GM23338 (cell line): ENCODE data around the gene MGAT5. TPM values are rescaled to one million over a fixed set of nuclear protein-coding genes. Genes with fewer than 3 reads are reported as not detected.

Experiments used
- ATAC-seq: fragments of 200-7000 bp; cut with Tn5 transposase; 3 replicates; pipeline ENCODE4 v1.9.1; 2020
- DNase-seq: peaks from one replicate; pipeline ENCODE4 v3.0.0-alpha.2; 2015; ENCODE audit warnings: low spot score
- H2AFZ ChIP-seq: fragments of 200-600 bp; sonication (generic); 2 replicates; pipeline ENCODE4 v1.8.0; 2016; ENCODE audit warnings: antibody characterized with exemption, mild to moderate bottlenecking, moderate library complexity
- H3F3A ChIP-seq: fragments of 200-600 bp; sonication (generic); replicated peaks from 2 replicates; pipeline ENCODE4 v1.8.0; 2017; ENCODE audit warnings: antibody characterized with exemption, mixed run types, low read depth
- H3K27ac ChIP-seq: fragments of 200-600 bp; sonication (generic); 2 replicates; pipeline ENCODE4 v1.6.1; 2016; ENCODE audit warnings: low read depth
- H3K27me3 ChIP-seq: fragments of 200-600 bp; sonication (generic); 2 replicates; pipeline ENCODE4 v1.8.0; 2016; ENCODE audit warnings: mild to moderate bottlenecking, mixed run types, moderate library complexity; ENCODE audit not compliant: insufficient read depth
- H3K36me3 ChIP-seq: fragments of 200-600 bp; sonication (generic); 2 replicates; pipeline ENCODE4 v1.8.0; 2016; ENCODE audit warnings: mild to moderate bottlenecking; ENCODE audit not compliant: insufficient read depth
- H3K4me1 ChIP-seq: fragments of 200-600 bp; sonication (generic); 2 replicates; pipeline ENCODE4 v1.8.0; 2016; ENCODE audit warnings: mild to moderate bottlenecking, moderate library complexity; ENCODE audit not compliant: insufficient read depth
- H3K4me2 ChIP-seq: fragments of 200-600 bp; sonication (generic); 2 replicates; pipeline ENCODE4 v1.7.1; 2017; ENCODE audit warnings: mixed run types
- H3K4me3 ChIP-seq: fragments of 200-600 bp; sonication (generic); 2 replicates; pipeline ENCODE4 v1.6.1; 2016; ENCODE audit warnings: mixed run types
- H3K79me2 ChIP-seq: fragments of 200-600 bp; sonication (generic); replicated peaks from 2 replicates; pipeline ENCODE4 v1.8.0; 2017; ENCODE audit warnings: mild to moderate bottlenecking; ENCODE audit not compliant: insufficient read depth
- H3K9me2 ChIP-seq: fragments of 200-600 bp; sonication (generic); 2 replicates; pipeline ENCODE4 v1.8.0; 2017; ENCODE audit not compliant: insufficient read depth
- H4K20me1 ChIP-seq: fragments of 200-600 bp; sonication (generic); replicated peaks from 2 replicates; pipeline ENCODE4 v1.8.0; 2017; ENCODE audit warnings: mild to moderate bottlenecking; ENCODE audit not compliant: insufficient read depth
- H3K27ac Mint-ChIP-seq: 2 replicates; pipeline ENCODE4 v1.8.0; 2020; ENCODE audit warnings: inconsistent platforms, mild to moderate bottlenecking, moderate library complexity, mixed read lengths
- H3K27me3 Mint-ChIP-seq: 3 replicates; pipeline ENCODE4 v1.8.0; 2022; ENCODE audit warnings: low read depth, mild to moderate bottlenecking, moderate library complexity, mixed read lengths, inconsistent platforms; ENCODE audit not compliant: insufficient read depth, poor library complexity
- H3K36me3 Mint-ChIP-seq: 3 replicates; pipeline ENCODE4 v1.8.0; 2021; ENCODE audit warnings: low read depth, mild to moderate bottlenecking, inconsistent platforms, moderate library complexity, mixed read lengths
- H3K4me1 Mint-ChIP-seq: 3 replicates; pipeline ENCODE4 v1.8.0; 2020; ENCODE audit warnings: mild to moderate bottlenecking, inconsistent platforms, mixed read lengths
- H3K4me3 Mint-ChIP-seq: 3 replicates; pipeline ENCODE4 v1.8.0; 2021; ENCODE audit warnings: moderate library complexity, mild to moderate bottlenecking, inconsistent platforms, mixed read lengths
- H3K9me3 Mint-ChIP-seq: 3 replicates; pipeline ENCODE4 v1.8.0; 2020; ENCODE audit warnings: moderate library complexity, mild to moderate bottlenecking, inconsistent platforms, mixed read lengths
- CREB1 ChIP-seq: fragments of 250-450 bp; sonication (Bioruptor Pico); IDR thresholded peaks from 2 replicates; pipeline ENCODE4 v1.5.0; 2020; ENCODE audit warnings: low read depth, mild to moderate bottlenecking, moderate library complexity
- EZH2 ChIP-seq: fragments of 200-600 bp; sonication (generic); IDR thresholded peaks from one replicate; pipeline ENCODE4 v1.8.0; 2017; ENCODE audit warnings: antibody characterized with exemption, mild to moderate bottlenecking, low read depth; ENCODE audit not compliant: unreplicated experiment
- EZH2phosphoT487 ChIP-seq: fragments of 200-600 bp; sonication (generic); IDR thresholded peaks from one replicate; pipeline ENCODE4 v1.8.1; 2018; ENCODE audit warnings: antibody characterized with exemption; ENCODE audit not compliant: unreplicated experiment
- JUNB ChIP-seq: IDR thresholded peaks from one replicate; pipeline ENCODE4 v1.6.1; 2016; ENCODE audit warnings: antibody characterized with exemption; ENCODE audit not compliant: unreplicated experiment
- NANOG ChIP-seq: IDR thresholded peaks from 2 replicates; pipeline ENCODE4 v1.6.1; 2016; ENCODE audit warnings: antibody characterized with exemption, borderline replicate concordance
- POLR2AphosphoS5 ChIP-seq: IDR thresholded peaks from 2 replicates; pipeline ENCODE4 v1.6.1; 2016; ENCODE audit warnings: antibody characterized with exemption, low read depth
- STAT1 ChIP-seq: IDR thresholded peaks from one replicate; pipeline ENCODE4 v1.6.1; 2016; ENCODE audit warnings: antibody characterized with exemption; ENCODE audit not compliant: unreplicated experiment
- ZNF114 ChIP-seq: fragments of 250-450 bp; sonication (Bioruptor Pico); IDR thresholded peaks from 2 replicates; pipeline ENCODE4 v1.5.0; 2020; ENCODE audit warnings: mild to moderate bottlenecking, moderate library complexity
- ZNF331 ChIP-seq: fragments of 250-450 bp; sonication (Bioruptor Pico); IDR thresholded peaks from 2 replicates; pipeline ENCODE4 v1.5.0; 2020; ENCODE audit warnings: low read depth, mild to moderate bottlenecking, moderate library complexity
- polyA plus RNA-seq: library from polyadenylated mRNA; unstranded; fragments of >200 nt; fragmentation: Nextera tagmentation; extraction: Ambion mirVana; gene quantifications from 2 replicates; pipeline ENCODE4 v1.2.1, GENCODE V29; 2016
- total RNA-seq: library from RNA; depleted of rRNA; stranded (reverse); fragments of >200 nt; shearing (Covaris generic); gene quantifications from 2 replicates; pipeline ENCODE4 v1.2.3, GENCODE V29; 2014
- TF ChIP-seq, protein P1 (sequence below), 2 experiments: fragments of 200-600 bp in 1 of 2; sonication (generic) in 1 of 2; conservative IDR thresholded peaks; 2 replicates each; pipeline versions ENCODE4 v1.5.1 to v1.6.1; 2016 to 2017; ENCODE audit warnings: antibody characterized with exemption in 2 of 2, low read depth in 2 of 2, mild to moderate bottlenecking in 2 of 2, moderate library complexity in 1 of 2
- TF ChIP-seq, protein P2 (sequence below): IDR thresholded peaks from 2 replicates; pipeline ENCODE4 v1.6.1; 2016; ENCODE audit warnings: antibody characterized with exemption
- TF ChIP-seq, protein P3 (sequence below): fragments of 250-450 bp; sonication (Bioruptor Pico); IDR thresholded peaks from 2 replicates; pipeline ENCODE4 v1.5.0; 2020; ENCODE audit warnings: mild to moderate bottlenecking, moderate library complexity

Gene MGAT5
- total and polyA plus RNA-seq, 2 experiments from 2014 or later: 4.6 to 27.6 TPM

DNA sequence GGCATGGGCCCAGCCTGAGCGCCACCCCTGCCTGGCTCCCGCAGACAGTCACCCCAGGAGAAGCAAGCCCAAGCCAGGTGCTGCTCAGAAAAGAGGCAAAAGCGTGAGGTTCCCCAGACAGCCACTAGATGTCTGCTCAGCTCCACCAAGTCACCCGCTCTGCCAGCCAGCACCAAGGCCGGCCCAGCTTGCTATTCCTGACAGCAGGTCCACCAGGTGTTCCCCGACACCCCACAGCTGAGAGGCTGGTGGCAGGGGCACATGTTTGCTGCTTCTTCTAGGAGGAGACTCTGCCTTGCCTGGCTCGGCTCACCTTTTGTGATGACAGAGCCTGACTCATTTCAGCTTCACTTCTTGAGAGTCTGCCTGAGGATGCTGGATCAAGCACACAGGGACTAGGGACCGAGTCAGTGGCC, 206.7 kb downstream of the MGAT5 start:
- Histone ChIP-seq H3K9me2 (no peaks in the 10 kb centered on the region), H3K27ac (no peak overlapping the region), H3K79me2 (no peaks in the 10 kb centered on the region), H3K36me3 (no peaks in the 10 kb centered on the region), H3K4me1 (no peaks in the 10 kb centered on the region), H4K20me1 (no peaks in the 10 kb centered on the region), H3F3A (no peaks in the 10 kb centered on the region), H3K4me2 (no peak overlapping the region), H3K4me3 (no peak overlapping the region), H2AFZ (no peak overlapping the region), H3K27me3 (no peaks in the 10 kb centered on the region)
- DNase-seq (peak; percentile 93), ATAC-seq (peak; percentile 96)
- H3K4me1 Mint-ChIP-seq: peaks cover 4% of the 10 kb centered on the region; the same call in 2 of the 3 replicates
- no peak for TF ChIP-seq ZNF331 (CRISPR knock-in tag)
- TF ChIP-seq, protein P1, sequence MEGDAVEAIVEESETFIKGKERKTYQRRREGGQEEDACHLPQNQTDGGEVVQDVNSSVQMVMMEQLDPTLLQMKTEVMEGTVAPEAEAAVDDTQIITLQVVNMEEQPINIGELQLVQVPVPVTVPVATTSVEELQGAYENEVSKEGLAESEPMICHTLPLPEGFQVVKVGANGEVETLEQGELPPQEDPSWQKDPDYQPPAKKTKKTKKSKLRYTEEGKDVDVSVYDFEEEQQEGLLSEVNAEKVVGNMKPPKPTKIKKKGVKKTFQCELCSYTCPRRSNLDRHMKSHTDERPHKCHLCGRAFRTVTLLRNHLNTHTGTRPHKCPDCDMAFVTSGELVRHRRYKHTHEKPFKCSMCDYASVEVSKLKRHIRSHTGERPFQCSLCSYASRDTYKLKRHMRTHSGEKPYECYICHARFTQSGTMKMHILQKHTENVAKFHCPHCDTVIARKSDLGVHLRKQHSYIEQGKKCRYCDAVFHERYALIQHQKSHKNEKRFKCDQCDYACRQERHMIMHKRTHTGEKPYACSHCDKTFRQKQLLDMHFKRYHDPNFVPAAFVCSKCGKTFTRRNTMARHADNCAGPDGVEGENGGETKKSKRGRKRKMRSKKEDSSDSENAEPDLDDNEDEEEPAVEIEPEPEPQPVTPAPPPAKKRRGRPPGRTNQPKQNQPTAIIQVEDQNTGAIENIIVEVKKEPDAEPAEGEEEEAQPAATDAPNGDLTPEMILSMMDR (conservative IDR thresholded peaks at IDR 0.05; ENCODE audit: low read depth in 2 of 2): peak; percentile 66 to 94
- H3K36me3 Mint-ChIP-seq: no peaks in the 10 kb centered on the region
- no peaks in the 10 kb centered on the region for H3K27me3 Mint-ChIP-seq
- no peak overlapping the region for H3K27ac Mint-ChIP-seq
- H3K9me3 Mint-ChIP-seq: no peaks in the 10 kb centered on the region; the same call in 2 of the 3 replicates
- H3K4me3 Mint-ChIP-seq: no peak overlapping the region

DNA sequence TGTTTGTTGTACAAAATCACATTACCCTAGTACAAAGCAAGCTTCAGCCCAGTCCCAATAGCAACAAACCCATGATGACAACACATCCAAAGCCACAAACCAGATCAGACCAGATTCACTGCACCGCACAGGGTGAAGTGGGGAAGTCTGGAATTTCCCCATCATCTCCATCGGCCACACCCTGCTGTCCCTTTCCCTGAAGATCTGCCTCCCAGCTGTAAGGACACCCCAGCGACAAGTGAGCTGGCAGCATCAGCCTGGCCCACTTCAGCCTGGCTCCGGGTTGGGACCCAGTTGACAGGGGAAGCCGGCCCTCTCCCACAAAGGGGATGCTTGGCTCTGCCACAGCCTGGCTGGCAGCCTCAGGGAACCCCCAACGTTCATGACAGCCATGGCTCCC, 207.6 kb downstream of the MGAT5 start:
- H3K4me3 Mint-ChIP-seq: no peak overlapping the region
- no peaks in the 10 kb centered on the region for H3K36me3 Mint-ChIP-seq
- ATAC-seq (no peak), DNase-seq (no peak)
- H3K27ac ChIP-seq: no peak overlapping the region
- no peak overlapping the region for H2AFZ ChIP-seq
- H3K27me3 ChIP-seq: no peaks in the 10 kb centered on the region
- H3K27me3 Mint-ChIP-seq: no peaks in the 10 kb centered on the region
- H3K9me3 Mint-ChIP-seq: no peaks in the 10 kb centered on the region
- no peaks in the 10 kb centered on the region for H3K36me3 ChIP-seq
- no peak overlapping the region for H3K27ac Mint-ChIP-seq
- H3K9me2 ChIP-seq: no peaks in the 10 kb centered on the region
- no peaks in the 10 kb centered on the region for H3K4me1 ChIP-seq
- H3K79me2 ChIP-seq: no peaks in the 10 kb centered on the region
- H3K4me2 ChIP-seq: no peak overlapping the region
- no peaks in the 10 kb centered on the region for H4K20me1 ChIP-seq
- H3F3A ChIP-seq: no peaks in the 10 kb centered on the region
- peaks cover 8% of the 10 kb centered on the region for H3K4me1 Mint-ChIP-seq
- no peak overlapping the region for H3K4me3 ChIP-seq
- no peak for TF ChIP-seq POLR2AphosphoS5
- no peak for TF ChIP-seq EZH2phosphoT487
- TF ChIP-seq ZNF331 (CRISPR knock-in tag): no peak
- TF ChIP-seq CREB1 (CRISPR knock-in tag): no peak
- TF ChIP-seq, protein P2, sequence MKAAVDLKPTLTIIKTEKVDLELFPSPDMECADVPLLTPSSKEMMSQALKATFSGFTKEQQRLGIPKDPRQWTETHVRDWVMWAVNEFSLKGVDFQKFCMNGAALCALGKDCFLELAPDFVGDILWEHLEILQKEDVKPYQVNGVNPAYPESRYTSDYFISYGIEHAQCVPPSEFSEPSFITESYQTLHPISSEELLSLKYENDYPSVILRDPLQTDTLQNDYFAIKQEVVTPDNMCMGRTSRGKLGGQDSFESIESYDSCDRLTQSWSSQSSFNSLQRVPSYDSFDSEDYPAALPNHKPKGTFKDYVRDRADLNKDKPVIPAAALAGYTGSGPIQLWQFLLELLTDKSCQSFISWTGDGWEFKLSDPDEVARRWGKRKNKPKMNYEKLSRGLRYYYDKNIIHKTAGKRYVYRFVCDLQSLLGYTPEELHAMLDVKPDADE: no peak
- TF ChIP-seq, protein P3, sequence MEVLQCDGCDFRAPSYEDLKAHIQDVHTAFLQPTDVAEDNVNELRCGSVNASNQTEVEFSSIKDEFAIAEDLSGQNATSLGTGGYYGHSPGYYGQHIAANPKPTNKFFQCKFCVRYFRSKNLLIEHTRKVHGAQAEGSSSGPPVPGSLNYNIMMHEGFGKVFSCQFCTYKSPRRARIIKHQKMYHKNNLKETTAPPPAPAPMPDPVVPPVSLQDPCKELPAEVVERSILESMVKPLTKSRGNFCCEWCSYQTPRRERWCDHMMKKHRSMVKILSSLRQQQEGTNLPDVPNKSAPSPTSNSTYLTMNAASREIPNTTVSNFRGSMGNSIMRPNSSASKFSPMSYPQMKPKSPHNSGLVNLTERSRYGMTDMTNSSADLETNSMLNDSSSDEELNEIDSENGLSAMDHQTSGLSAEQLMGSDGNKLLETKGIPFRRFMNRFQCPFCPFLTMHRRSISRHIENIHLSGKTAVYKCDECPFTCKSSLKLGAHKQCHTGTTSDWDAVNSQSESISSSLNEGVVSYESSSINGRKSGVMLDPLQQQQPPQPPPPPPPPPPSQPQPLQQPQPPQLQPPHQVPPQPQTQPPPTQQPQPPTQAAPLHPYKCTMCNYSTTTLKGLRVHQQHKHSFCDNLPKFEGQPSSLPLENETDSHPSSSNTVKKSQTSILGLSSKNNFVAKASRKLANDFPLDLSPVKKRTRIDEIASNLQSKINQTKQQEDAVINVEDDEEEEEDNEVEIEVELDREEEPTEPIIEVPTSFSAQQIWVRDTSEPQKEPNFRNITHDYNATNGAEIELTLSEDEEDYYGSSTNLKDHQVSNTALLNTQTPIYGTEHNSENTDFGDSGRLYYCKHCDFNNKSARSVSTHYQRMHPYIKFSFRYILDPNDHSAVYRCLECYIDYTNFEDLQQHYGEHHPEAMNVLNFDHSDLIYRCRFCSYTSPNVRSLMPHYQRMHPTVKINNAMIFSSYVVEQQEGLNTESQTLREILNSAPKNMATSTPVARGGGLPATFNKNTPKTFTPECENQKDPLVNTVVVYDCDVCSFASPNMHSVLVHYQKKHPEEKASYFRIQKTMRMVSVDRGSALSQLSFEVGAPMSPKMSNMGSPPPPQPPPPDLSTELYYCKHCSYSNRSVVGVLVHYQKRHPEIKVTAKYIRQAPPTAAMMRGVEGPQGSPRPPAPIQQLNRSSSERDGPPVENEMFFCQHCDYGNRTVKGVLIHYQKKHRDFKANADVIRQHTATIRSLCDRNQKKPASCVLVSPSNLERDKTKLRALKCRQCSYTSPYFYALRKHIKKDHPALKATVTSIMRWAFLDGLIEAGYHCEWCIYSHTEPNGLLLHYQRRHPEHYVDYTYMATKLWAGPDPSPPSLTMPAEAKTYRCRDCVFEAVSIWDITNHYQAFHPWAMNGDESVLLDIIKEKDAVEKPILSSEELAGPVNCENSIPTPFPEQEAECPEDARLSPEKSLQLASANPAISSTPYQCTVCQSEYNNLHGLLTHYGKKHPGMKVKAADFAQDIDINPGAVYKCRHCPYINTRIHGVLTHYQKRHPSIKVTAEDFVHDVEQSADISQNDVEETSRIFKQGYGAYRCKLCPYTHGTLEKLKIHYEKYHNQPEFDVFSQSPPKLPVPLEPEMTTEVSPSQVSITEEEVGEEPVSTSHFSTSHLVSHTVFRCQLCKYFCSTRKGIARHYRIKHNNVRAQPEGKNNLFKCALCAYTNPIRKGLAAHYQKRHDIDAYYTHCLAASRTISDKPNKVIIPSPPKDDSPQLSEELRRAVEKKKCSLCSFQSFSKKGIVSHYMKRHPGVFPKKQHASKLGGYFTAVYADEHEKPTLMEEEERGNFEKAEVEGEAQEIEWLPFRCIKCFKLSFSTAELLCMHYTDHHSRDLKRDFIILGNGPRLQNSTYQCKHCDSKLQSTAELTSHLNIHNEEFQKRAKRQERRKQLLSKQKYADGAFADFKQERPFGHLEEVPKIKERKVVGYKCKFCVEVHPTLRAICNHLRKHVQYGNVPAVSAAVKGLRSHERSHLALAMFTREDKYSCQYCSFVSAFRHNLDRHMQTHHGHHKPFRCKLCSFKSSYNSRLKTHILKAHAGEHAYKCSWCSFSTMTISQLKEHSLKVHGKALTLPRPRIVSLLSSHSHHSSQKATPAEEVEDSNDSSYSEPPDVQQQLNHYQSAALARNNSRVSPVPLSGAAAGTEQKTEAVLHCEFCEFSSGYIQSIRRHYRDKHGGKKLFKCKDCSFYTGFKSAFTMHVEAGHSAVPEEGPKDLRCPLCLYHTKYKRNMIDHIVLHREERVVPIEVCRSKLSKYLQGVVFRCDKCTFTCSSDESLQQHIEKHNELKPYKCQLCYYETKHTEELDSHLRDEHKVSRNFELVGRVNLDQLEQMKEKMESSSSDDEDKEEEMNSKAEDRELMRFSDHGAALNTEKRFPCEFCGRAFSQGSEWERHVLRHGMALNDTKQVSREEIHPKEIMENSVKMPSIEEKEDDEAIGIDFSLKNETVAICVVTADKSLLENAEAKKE: no peak
- no peak for TF ChIP-seq JUNB
- TF ChIP-seq EZH2: no peak
- no peak for TF ChIP-seq STAT1
- no peak for TF ChIP-seq NANOG
- no peak for TF ChIP-seq ZNF114 (CRISPR knock-in tag)
